SK-N-SH (cell line): ENCODE results near the gene PSMA6. TPM values are rescaled to one million over a fixed set of nuclear protein-coding genes. Genes with fewer than 3 reads are reported as not detected.

Experiments used
- CTCF ChIA-PET: fragments of 300-600, 350-600 bp; formaldehyde crosslinking; extraction: SDS; loops from one replicate; lab custom pipeline; 2021; lab: Yijun Ruan, JAX
- POLR2A ChIA-PET: fragments of 350-600 bp; sonication (Branson Sonifier 250); formaldehyde crosslinking; extraction: SDS; loops from one replicate; lab custom pipeline; 2020; ENCODE audit warnings: antibody characterized with exemption, inconsistent platforms; lab: Yijun Ruan, JAX
- DNase-seq: peaks from one replicate; pipeline ENCODE4 v3.0.0; 2012
- H2AFZ ChIP-seq: fragments of 200-600 bp; sonication (generic); 2 replicates; pipeline ENCODE4 v1.8.1; 2016; ENCODE audit warnings: antibody characterized with exemption, mild to moderate bottlenecking, low read depth
- H3F3A ChIP-seq: fragments of 200-600 bp; sonication (generic); replicated peaks from 2 replicates; pipeline ENCODE3; 2016; ENCODE audit warnings: antibody characterized with exemption, mild to moderate bottlenecking; ENCODE audit not compliant: insufficient read depth
- H3K27ac ChIP-seq, 2 experiments: fragments of 200-500 bp in 1 of 2; fragments of 200-600 bp in 1 of 2; sonication (Bioruptor generic) in 1 of 2; sonication (generic), shearing (Covaris generic) in 1 of 2; 2 replicates each; pipeline versions ENCODE4 v1.5.1 to v1.6.1; 2014 to 2016; ENCODE audit warnings: low read depth in 2 of 2, inconsistent platforms in 1 of 2, low read length in 1 of 2, mild to moderate bottlenecking in 1 of 2, mixed read lengths in 1 of 2
- H3K27me3 ChIP-seq: fragments of 200-600 bp; sonication (generic), shearing (Covaris generic); 2 replicates; pipeline ENCODE4 v1.6.1; 2016; ENCODE audit warnings: mixed run types; ENCODE audit not compliant: insufficient read depth
- H3K36me3 ChIP-seq, 2 experiments: fragments of 200-500 bp in 1 of 2; fragments of 200-600 bp in 1 of 2; sonication (Bioruptor generic) in 1 of 2; sonication (generic) in 1 of 2; replicated peaks in 1 of 2; 2 replicates each; pipeline versions ENCODE3 to v1.5.1; 2014 to 2016; ENCODE audit warnings: low read length in 1 of 2, mild to moderate bottlenecking in 1 of 2; ENCODE audit not compliant: insufficient read depth in 2 of 2, control insufficient read depth in 1 of 2
- H3K4me1 ChIP-seq, 2 experiments: fragments of 200-500 bp in 1 of 2; fragments of 200-600 bp in 1 of 2; sonication (Bioruptor generic) in 1 of 2; sonication (generic), shearing (Covaris generic) in 1 of 2; 2 replicates each; pipeline versions ENCODE4 v1.5.1 to v1.6.1; 2014 to 2016; ENCODE audit warnings: low read depth in 1 of 2, low read length in 1 of 2, mixed run types in 1 of 2; ENCODE audit not compliant: insufficient read depth in 2 of 2, control insufficient read depth in 1 of 2
- H3K4me2 ChIP-seq: fragments of 200-600 bp; sonication (generic), shearing (Covaris generic); 2 replicates; pipeline ENCODE4 v1.6.1; 2017; ENCODE audit warnings: mixed run types
- H3K4me3 ChIP-seq, 2 experiments: fragments of 200-500 bp in 1 of 2; fragments of 200-600 bp in 1 of 2; sonication (Bioruptor generic) in 1 of 2; sonication (generic), shearing (Covaris generic) in 1 of 2; 2 replicates each; pipeline versions ENCODE4 v1.5.1 to v1.8.1; 2014 to 2016; ENCODE audit warnings: low read depth in 2 of 2, inconsistent platforms in 1 of 2, low read length in 1 of 2, mild to moderate bottlenecking in 1 of 2, mixed read lengths in 1 of 2, moderate library complexity in 1 of 2
- H3K79me2 ChIP-seq: fragments of 200-600 bp; sonication (generic); 2 replicates; pipeline ENCODE4 v1.8.1; 2017; ENCODE audit warnings: mild to moderate bottlenecking; ENCODE audit not compliant: insufficient read depth
- H3K9ac ChIP-seq: fragments of 200-600 bp; sonication (generic); 2 replicates; pipeline ENCODE4 v1.6.1; 2017; ENCODE audit warnings: mixed run types
- H3K9me2 ChIP-seq: fragments of 200-600 bp; sonication (generic); 2 replicates; pipeline ENCODE4 v1.6.1; 2017; ENCODE audit warnings: mixed run types
- H3K9me3 ChIP-seq: fragments of 200-600 bp; sonication (generic); 2 replicates; pipeline ENCODE4 v1.6.1; 2017; ENCODE audit warnings: mixed run types, mild to moderate bottlenecking, moderate library complexity
- H4K20me1 ChIP-seq: fragments of 200-600 bp; sonication (generic); 2 replicates; pipeline ENCODE4 v1.6.1; 2017; ENCODE audit warnings: mild to moderate bottlenecking, mixed run types; ENCODE audit not compliant: insufficient read depth
- CHD2 ChIP-seq: fragments of 150-350 bp; IDR thresholded peaks from 2 replicates; pipeline ENCODE4 v1.6.1; 2018; ENCODE audit warnings: low read length; ENCODE audit not compliant: partially characterized antibody
- ELF1 ChIP-seq: IDR thresholded peaks from 2 replicates; pipeline ENCODE4 v1.4.0; 2012
- EZH2phosphoT487 ChIP-seq: fragments of 200-600 bp; sonication (generic); IDR thresholded peaks from 2 replicates; pipeline ENCODE4 v1.6.1; 2017; ENCODE audit warnings: low read depth, mixed run types, mild to moderate bottlenecking, antibody characterized with exemption, moderate library complexity, borderline replicate concordance
- FOXJ3 ChIP-seq: sonication (generic); formaldehyde crosslinking; IDR thresholded peaks from 2 replicates; pipeline ENCODE4 v1.5.1; 2020; ENCODE audit warnings: mild to moderate bottlenecking, missing genetic modification reagents
- FOXM1 ChIP-seq: IDR thresholded peaks from 2 replicates; pipeline ENCODE4 v1.4.0; 2012; ENCODE audit warnings: low read depth, mild to moderate bottlenecking
- GATA2 ChIP-seq: sonication (generic); formaldehyde crosslinking; IDR thresholded peaks from 2 replicates; pipeline ENCODE4 v1.5.0; 2020; ENCODE audit warnings: mild to moderate bottlenecking, missing genetic modification reagents
- MEF2A ChIP-seq: IDR thresholded peaks from 2 replicates; pipeline ENCODE4 v1.4.0; 2012; ENCODE audit warnings: low read depth, borderline replicate concordance
- MXI1 ChIP-seq: IDR thresholded peaks from 2 replicates; pipeline ENCODE4 v1.6.1; 2012; ENCODE audit warnings: mild to moderate bottlenecking, low read depth, low read length, improper control_type of control experiment
- POLR2AphosphoS5 ChIP-seq: IDR thresholded peaks from 2 replicates; pipeline ENCODE4 v1.6.1; 2012; ENCODE audit warnings: low read depth, low read length
- RAD21 ChIP-seq: IDR thresholded peaks from 2 replicates; pipeline ENCODE4 v1.6.1; 2012; ENCODE audit warnings: mild to moderate bottlenecking, low read length
- SIN3A ChIP-seq: IDR thresholded peaks from 2 replicates; pipeline ENCODE4 v1.6.1; 2012; ENCODE audit warnings: low read depth, mild to moderate bottlenecking, low read length, moderate library complexity, borderline replicate concordance
- SMC3 ChIP-seq: IDR thresholded peaks from 2 replicates; pipeline ENCODE4 v1.6.1; 2012; ENCODE audit warnings: low read depth, low read length, improper control_type of control experiment
- TCF12 ChIP-seq: IDR thresholded peaks from 2 replicates; pipeline ENCODE4 v1.4.0; 2012
- YY1 ChIP-seq: IDR thresholded peaks from 2 replicates; pipeline ENCODE4 v1.4.0; 2012; ENCODE audit warnings: low read depth, mild to moderate bottlenecking
- WGBS: methylation state at CpG from one replicate; pipeline ENCODE4 v1.1.6; 2017; ENCODE audit warnings: low lambda C conversion rate; 5-methylcytosine and 5-hydroxymethylcytosine counted together
- polyA plus RNA-seq, 3 experiments: library from polyadenylated mRNA; depleted of rRNA; stranded (reverse); fragments of >200 nt; gene quantifications; 2 replicates each; pipeline ENCODE4 v1.2.3, GENCODE V29; 2012
- TF ChIP-seq, protein P1 (sequence below): IDR thresholded peaks from 2 replicates; pipeline ENCODE4 v1.4.0; 2012; ENCODE audit warnings: low read depth
- TF ChIP-seq, protein P2 (sequence below): fragments of 200-600 bp; sonication (generic); IDR thresholded peaks from 2 replicates; pipeline ENCODE4 v1.6.1; 2017; ENCODE audit warnings: antibody characterized with exemption, mild to moderate bottlenecking, moderate library complexity
- TF ChIP-seq, protein P3 (sequence below): IDR thresholded peaks from 2 replicates; pipeline ENCODE4 v1.6.1; 2012; ENCODE audit warnings: mild to moderate bottlenecking, low read depth, low read length, moderate library complexity

PSMA6 gene
- polyA plus RNA-seq, 1 of the 3 experiments (the other 2 are of a cell fraction) = 174 TPM

DNA sequence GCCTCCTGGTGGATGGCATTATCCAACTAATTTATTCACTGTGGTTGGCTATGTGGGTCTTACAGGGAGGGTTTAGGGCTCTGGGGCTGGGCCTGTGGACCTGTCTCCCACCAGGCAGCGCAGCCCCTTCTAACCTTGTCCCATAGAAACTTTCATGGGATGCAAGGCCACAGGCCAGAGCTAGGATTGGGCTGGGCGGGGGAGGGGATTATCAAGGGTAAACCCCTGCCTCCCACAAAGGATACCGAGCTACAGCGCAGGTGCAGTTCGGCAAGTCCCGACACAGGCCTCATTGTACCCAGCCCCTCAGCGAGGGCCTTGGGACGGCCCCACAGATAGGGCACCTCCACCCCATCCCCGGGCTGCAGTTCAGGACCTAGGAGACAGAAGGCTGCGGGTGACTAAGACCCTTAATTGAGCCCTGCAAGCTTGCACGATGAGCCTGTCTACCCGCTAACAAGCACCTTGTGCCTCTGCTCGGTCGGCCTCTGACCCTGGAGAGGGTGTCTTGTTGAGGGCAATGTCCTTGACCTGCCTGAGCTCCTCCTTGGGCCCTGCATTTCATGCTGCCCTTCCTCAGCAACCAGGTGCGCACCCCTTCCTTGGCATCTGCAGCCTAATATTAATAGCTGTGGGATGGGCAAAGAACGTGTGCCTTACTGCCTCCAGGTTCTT is 46.7 kb downstream of the PSMA6 start:
- Histone ChIP-seq H3F3A (no peaks in the 10 kb centered on the region), H3K9me3 (no peaks in the 10 kb centered on the region), H3K9ac (no peak overlapping the region), H3K79me2 (no peaks in the 10 kb centered on the region), H2AFZ (no peak overlapping the region), H3K4me3 (no peak overlapping the region), H3K27me3 (no peaks in the 10 kb centered on the region), H3K4me2 (no peak overlapping the region), H3K27ac (no peak overlapping the region), H3K36me3 (no peaks in the 10 kb centered on the region), H3K9me2 (no peaks in the 10 kb centered on the region)
- POLR2A ChIA-PET = no interaction called here
- CTCF ChIA-PET = interaction anchor here (0.6 kb wide), 1 partner anchor 233 kb away, joined by 3 read pairs; no protein-coding TSS in a partner anchor
- WGBS = 88% methylated on average over 13 of the region's 16 CpGs
- TF ChIP-seq ELF1 = no peak
- TF ChIP-seq SIN3A = no peak
- TF ChIP-seq, all 33 proteins: peak for 0
- no peaks in the 10 kb centered on the region for H4K20me1 ChIP-seq
- peaks cover 14 to 31% of the 10 kb centered on the region in 2 experiments; a peak in 2 of 4 replicates for H3K4me1 ChIP-seq
- no peak for DNase-seq

DNA sequence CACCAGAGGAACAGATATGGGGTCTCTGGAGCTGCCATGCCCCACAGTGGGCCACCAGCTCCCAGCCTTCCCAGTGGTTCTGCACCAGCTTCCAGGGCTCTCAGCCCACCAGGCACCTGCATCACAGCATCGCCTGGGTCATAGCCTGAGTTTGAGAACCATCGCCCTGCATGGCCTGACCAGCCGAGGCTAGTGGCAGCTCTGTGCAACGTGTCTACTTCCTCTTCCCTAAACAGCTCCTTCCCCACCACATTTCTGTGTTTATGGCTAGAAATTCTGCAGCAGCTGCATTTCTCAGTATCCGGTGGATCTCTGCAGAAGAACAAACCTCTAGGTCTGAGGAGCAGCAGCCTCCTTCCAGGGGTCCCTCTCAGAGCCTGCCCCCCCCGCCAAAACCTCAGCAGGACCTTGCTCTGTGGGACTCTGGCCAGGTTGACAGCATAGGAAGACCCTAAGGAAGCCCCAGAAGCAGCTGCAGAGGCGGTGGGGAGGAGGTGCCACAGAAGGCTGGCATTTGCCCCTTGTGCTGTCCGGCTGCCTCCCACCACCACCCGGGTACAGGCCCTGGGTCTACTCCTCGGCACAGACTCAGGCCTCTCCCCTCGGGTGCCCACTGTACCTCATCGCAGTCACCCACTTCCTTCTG is 47.7 kb downstream of the PSMA6 start:
- CTCF ChIA-PET = no interaction called here

More for the DNA sequence above, 47.7 kb downstream of the PSMA6 start:
- Histone ChIP-seq H3K4me2 (no peak overlapping the region), H3K27me3 (no peaks in the 10 kb centered on the region), H3K27ac (no peak overlapping the region), H3K79me2 (no peaks in the 10 kb centered on the region), H3K36me3 (no peaks in the 10 kb centered on the region), H3K9ac (no peak overlapping the region), H3K4me3 (no peak overlapping the region), H4K20me1 (no peaks in the 10 kb centered on the region), H3K9me2 (no peaks in the 10 kb centered on the region), H3K4me1 (peaks cover 14 to 31% of the 10 kb centered on the region in 2 experiments; a peak in 2 of 4 replicates), H2AFZ (no peak overlapping the region), H3K9me3 (no peaks in the 10 kb centered on the region), H3F3A (no peaks in the 10 kb centered on the region)
- POLR2A ChIA-PET = no interaction called here
- no peak for DNase-seq
- TF ChIP-seq MXI1 (no peak), FOXJ3 (CRISPR knock-in tag) (no peak), CHD2 (no peak), SMC3 (no peak), POLR2AphosphoS5 (no peak), GATA2 (no peak), EZH2phosphoT487 (no peak), YY1 (no peak), MEF2A (no peak), TCF12 (no peak), FOXM1 (no peak), RAD21 (no peak)
- TF ChIP-seq, protein P1, sequence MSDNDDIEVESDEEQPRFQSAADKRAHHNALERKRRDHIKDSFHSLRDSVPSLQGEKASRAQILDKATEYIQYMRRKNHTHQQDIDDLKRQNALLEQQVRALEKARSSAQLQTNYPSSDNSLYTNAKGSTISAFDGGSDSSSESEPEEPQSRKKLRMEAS = no peak
- TF ChIP-seq, protein P2, sequence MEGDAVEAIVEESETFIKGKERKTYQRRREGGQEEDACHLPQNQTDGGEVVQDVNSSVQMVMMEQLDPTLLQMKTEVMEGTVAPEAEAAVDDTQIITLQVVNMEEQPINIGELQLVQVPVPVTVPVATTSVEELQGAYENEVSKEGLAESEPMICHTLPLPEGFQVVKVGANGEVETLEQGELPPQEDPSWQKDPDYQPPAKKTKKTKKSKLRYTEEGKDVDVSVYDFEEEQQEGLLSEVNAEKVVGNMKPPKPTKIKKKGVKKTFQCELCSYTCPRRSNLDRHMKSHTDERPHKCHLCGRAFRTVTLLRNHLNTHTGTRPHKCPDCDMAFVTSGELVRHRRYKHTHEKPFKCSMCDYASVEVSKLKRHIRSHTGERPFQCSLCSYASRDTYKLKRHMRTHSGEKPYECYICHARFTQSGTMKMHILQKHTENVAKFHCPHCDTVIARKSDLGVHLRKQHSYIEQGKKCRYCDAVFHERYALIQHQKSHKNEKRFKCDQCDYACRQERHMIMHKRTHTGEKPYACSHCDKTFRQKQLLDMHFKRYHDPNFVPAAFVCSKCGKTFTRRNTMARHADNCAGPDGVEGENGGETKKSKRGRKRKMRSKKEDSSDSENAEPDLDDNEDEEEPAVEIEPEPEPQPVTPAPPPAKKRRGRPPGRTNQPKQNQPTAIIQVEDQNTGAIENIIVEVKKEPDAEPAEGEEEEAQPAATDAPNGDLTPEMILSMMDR = no peak
- TF ChIP-seq, protein P3, sequence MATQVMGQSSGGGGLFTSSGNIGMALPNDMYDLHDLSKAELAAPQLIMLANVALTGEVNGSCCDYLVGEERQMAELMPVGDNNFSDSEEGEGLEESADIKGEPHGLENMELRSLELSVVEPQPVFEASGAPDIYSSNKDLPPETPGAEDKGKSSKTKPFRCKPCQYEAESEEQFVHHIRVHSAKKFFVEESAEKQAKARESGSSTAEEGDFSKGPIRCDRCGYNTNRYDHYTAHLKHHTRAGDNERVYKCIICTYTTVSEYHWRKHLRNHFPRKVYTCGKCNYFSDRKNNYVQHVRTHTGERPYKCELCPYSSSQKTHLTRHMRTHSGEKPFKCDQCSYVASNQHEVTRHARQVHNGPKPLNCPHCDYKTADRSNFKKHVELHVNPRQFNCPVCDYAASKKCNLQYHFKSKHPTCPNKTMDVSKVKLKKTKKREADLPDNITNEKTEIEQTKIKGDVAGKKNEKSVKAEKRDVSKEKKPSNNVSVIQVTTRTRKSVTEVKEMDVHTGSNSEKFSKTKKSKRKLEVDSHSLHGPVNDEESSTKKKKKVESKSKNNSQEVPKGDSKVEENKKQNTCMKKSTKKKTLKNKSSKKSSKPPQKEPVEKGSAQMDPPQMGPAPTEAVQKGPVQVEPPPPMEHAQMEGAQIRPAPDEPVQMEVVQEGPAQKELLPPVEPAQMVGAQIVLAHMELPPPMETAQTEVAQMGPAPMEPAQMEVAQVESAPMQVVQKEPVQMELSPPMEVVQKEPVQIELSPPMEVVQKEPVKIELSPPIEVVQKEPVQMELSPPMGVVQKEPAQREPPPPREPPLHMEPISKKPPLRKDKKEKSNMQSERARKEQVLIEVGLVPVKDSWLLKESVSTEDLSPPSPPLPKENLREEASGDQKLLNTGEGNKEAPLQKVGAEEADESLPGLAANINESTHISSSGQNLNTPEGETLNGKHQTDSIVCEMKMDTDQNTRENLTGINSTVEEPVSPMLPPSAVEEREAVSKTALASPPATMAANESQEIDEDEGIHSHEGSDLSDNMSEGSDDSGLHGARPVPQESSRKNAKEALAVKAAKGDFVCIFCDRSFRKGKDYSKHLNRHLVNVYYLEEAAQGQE = no peak
- 72% methylated on average over 6 of the region's 12 CpGs for WGBS
